ENCODE results near the gene OPALIN. TPM values are rescaled to one million over a fixed set of nuclear protein-coding genes. Genes with fewer than 3 reads are reported as not detected.
A peak's percentile ranks its signal among the peaks of the same experiment; 100 is the strongest.

Gene OPALIN
- polyA plus RNA-seq, 1 donor from 2014 or later, result not detected

GRCh38 chr10:96395931-96396877 is 37.4 kb upstream of the OPALIN start:
- H3K4me3 ChIP-seq (ENCODE audit: low read length), result no peak overlapping the region
- H3K27me3 ChIP-seq (ENCODE audit: insufficient read depth, low read depth, low read length), result no peaks in the 10 kb centered on the region
- H3K27ac ChIP-seq (ENCODE audit: low read length), result no peak overlapping the region
- H3K9ac ChIP-seq (ENCODE audit: low read length), result no peak overlapping the region
- no peaks in the 10 kb centered on the region for H3K36me3 ChIP-seq (ENCODE audit: insufficient read depth, low read length)
- no peaks in the 10 kb centered on the region for H3F3A ChIP-seq (ENCODE audit: insufficient read depth, low read length, poor library complexity, severe bottlenecking)
- H2AFZ ChIP-seq (ENCODE audit: low read depth, low read length), result no peak overlapping the region
- no peaks in the 10 kb centered on the region for H4K20me1 ChIP-seq (ENCODE audit: insufficient read depth)
- TF ChIP-seq RAD21 (conservative IDR thresholded peaks at IDR 0.05), result peak; percentile 90
- TF ChIP-seq EP300 (conservative IDR thresholded peaks at IDR 0.05; ENCODE audit: poor library complexity, severe bottlenecking), result no peak
- TF ChIP-seq, protein P1, sequence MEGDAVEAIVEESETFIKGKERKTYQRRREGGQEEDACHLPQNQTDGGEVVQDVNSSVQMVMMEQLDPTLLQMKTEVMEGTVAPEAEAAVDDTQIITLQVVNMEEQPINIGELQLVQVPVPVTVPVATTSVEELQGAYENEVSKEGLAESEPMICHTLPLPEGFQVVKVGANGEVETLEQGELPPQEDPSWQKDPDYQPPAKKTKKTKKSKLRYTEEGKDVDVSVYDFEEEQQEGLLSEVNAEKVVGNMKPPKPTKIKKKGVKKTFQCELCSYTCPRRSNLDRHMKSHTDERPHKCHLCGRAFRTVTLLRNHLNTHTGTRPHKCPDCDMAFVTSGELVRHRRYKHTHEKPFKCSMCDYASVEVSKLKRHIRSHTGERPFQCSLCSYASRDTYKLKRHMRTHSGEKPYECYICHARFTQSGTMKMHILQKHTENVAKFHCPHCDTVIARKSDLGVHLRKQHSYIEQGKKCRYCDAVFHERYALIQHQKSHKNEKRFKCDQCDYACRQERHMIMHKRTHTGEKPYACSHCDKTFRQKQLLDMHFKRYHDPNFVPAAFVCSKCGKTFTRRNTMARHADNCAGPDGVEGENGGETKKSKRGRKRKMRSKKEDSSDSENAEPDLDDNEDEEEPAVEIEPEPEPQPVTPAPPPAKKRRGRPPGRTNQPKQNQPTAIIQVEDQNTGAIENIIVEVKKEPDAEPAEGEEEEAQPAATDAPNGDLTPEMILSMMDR (IDR thresholded peaks at IDR 0.05; ENCODE audit: poor library complexity, severe bottlenecking), result peak; percentile 89
- peak; percentile 88 for TF ChIP-seq SMC3 (conservative IDR thresholded peaks at IDR 0.05; ENCODE audit: poor library complexity)
- H3K9me2 ChIP-seq (ENCODE audit: insufficient read depth, low read length), result no peaks in the 10 kb centered on the region
- no peaks in the 10 kb centered on the region for H3K9me3 ChIP-seq (ENCODE audit: low read length)
- no peak overlapping the region for H3K4me2 ChIP-seq (ENCODE audit: low read length)
- H3K79me2 ChIP-seq (replicated peaks; ENCODE audit: insufficient read depth, low read length), result no peaks in the 10 kb centered on the region

DNA sequence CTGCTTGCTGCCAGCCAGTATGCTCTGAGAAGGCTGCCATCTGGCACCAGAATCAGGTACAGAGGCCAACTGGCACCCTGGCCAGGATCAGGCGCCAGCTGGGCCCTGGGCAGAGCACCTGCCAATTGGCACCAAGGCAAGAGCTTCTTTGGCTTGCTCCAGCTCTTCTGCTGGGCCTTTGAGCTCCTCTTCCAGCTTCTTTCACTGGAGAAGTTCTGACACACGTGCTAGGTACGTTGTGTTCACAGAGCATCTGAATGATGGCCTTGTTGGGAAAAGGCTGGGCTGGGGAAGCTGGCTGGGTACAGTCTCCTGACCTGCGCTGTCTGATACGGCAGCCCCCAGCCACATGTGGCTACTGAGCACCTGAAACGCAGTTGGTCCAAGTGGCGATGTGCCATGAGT is 31.7 kb upstream of the OPALIN start:
- Histone ChIP-seq H3F3A (ENCODE audit: insufficient read depth, low read length, poor library complexity, severe bottlenecking) (no peaks in the 10 kb centered on the region), H3K27me3 (ENCODE audit: insufficient read depth, low read depth, low read length) (no peaks in the 10 kb centered on the region), H3K79me2 (replicated peaks; ENCODE audit: insufficient read depth, low read length) (no peaks in the 10 kb centered on the region), H3K4me3 (ENCODE audit: low read length) (no peak overlapping the region), H3K9me2 (ENCODE audit: insufficient read depth, low read length) (no peaks in the 10 kb centered on the region), H3K27ac (ENCODE audit: low read length) (no peak overlapping the region), H3K4me2 (ENCODE audit: low read length) (no peak overlapping the region), H4K20me1 (ENCODE audit: insufficient read depth) (no peaks in the 10 kb centered on the region), H3K9ac (ENCODE audit: low read length) (no peak overlapping the region), H2AFZ (ENCODE audit: low read depth, low read length) (no peak overlapping the region), H3K9me3 (ENCODE audit: low read length) (no peaks in the 10 kb centered on the region), H3K36me3 (ENCODE audit: insufficient read depth, low read length) (no peaks in the 10 kb centered on the region)
- TF ChIP-seq MXI1 (conservative IDR thresholded peaks at IDR 0.05; ENCODE audit: poor library complexity, severe bottlenecking) (no peak), TAF1 (IDR thresholded peaks at IDR 0.05; ENCODE audit: low read depth) (no peak), EZH2 (IDR thresholded peaks at IDR 0.05; ENCODE audit: borderline replicate concordance, insufficient read depth, low read length, poor library complexity, severe bottlenecking) (no peak), EP300 (conservative IDR thresholded peaks at IDR 0.05; ENCODE audit: poor library complexity, severe bottlenecking) (no peak), SMC3 (conservative IDR thresholded peaks at IDR 0.05; ENCODE audit: poor library complexity) (no peak), RAD21 (conservative IDR thresholded peaks at IDR 0.05) (no peak), POLR2AphosphoS5 (IDR thresholded peaks at IDR 0.05) (no peak)
- TF ChIP-seq, protein P2, sequence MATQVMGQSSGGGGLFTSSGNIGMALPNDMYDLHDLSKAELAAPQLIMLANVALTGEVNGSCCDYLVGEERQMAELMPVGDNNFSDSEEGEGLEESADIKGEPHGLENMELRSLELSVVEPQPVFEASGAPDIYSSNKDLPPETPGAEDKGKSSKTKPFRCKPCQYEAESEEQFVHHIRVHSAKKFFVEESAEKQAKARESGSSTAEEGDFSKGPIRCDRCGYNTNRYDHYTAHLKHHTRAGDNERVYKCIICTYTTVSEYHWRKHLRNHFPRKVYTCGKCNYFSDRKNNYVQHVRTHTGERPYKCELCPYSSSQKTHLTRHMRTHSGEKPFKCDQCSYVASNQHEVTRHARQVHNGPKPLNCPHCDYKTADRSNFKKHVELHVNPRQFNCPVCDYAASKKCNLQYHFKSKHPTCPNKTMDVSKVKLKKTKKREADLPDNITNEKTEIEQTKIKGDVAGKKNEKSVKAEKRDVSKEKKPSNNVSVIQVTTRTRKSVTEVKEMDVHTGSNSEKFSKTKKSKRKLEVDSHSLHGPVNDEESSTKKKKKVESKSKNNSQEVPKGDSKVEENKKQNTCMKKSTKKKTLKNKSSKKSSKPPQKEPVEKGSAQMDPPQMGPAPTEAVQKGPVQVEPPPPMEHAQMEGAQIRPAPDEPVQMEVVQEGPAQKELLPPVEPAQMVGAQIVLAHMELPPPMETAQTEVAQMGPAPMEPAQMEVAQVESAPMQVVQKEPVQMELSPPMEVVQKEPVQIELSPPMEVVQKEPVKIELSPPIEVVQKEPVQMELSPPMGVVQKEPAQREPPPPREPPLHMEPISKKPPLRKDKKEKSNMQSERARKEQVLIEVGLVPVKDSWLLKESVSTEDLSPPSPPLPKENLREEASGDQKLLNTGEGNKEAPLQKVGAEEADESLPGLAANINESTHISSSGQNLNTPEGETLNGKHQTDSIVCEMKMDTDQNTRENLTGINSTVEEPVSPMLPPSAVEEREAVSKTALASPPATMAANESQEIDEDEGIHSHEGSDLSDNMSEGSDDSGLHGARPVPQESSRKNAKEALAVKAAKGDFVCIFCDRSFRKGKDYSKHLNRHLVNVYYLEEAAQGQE (IDR thresholded peaks at IDR 0.05; ENCODE audit: borderline replicate concordance), result no peak
- TF ChIP-seq, protein P1 (IDR thresholded peaks at IDR 0.05; ENCODE audit: poor library complexity, severe bottlenecking), result no peak
